ENCODE measurements around the gene PEAR1.

DNA sequence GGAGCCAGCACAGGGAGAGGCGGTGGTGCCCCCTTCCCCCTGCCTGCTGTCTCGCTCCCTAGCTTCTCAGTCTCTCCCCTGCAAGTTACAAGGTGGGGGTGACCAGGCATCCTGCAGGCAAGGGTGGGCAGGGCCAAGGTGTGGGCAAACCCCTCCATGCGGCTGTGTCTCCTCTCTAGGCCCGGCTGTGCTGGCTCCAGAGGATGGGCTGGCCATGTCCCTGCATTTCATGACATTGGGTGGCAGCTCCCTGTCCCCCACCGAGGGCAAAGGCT lies 18.2 kb upstream of the PEAR1 start:
- TF ChIP-seq, protein P1, sequence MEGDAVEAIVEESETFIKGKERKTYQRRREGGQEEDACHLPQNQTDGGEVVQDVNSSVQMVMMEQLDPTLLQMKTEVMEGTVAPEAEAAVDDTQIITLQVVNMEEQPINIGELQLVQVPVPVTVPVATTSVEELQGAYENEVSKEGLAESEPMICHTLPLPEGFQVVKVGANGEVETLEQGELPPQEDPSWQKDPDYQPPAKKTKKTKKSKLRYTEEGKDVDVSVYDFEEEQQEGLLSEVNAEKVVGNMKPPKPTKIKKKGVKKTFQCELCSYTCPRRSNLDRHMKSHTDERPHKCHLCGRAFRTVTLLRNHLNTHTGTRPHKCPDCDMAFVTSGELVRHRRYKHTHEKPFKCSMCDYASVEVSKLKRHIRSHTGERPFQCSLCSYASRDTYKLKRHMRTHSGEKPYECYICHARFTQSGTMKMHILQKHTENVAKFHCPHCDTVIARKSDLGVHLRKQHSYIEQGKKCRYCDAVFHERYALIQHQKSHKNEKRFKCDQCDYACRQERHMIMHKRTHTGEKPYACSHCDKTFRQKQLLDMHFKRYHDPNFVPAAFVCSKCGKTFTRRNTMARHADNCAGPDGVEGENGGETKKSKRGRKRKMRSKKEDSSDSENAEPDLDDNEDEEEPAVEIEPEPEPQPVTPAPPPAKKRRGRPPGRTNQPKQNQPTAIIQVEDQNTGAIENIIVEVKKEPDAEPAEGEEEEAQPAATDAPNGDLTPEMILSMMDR (IDR thresholded peaks at IDR 0.05) = no peak
- TF ChIP-seq EZH2 (IDR thresholded peaks at IDR 0.05; ENCODE audit: borderline replicate concordance, insufficient read depth, low read depth, low read length, poor library complexity, severe bottlenecking) = no peak

Data from B cell (primary cell).